HG03521 (cell line): Measurements from ENCODE around the gene SPI1.

Experiments used
- ATAC-seq: cut with Tn5 transposase; IDR thresholded peaks from one replicate; pipeline ENCODE4 v1.9.1; 2021; ENCODE audit warnings: mild to moderate bottlenecking, moderate library complexity; ENCODE audit not compliant: unreplicated experiment

SPI1 gene

DNA sequence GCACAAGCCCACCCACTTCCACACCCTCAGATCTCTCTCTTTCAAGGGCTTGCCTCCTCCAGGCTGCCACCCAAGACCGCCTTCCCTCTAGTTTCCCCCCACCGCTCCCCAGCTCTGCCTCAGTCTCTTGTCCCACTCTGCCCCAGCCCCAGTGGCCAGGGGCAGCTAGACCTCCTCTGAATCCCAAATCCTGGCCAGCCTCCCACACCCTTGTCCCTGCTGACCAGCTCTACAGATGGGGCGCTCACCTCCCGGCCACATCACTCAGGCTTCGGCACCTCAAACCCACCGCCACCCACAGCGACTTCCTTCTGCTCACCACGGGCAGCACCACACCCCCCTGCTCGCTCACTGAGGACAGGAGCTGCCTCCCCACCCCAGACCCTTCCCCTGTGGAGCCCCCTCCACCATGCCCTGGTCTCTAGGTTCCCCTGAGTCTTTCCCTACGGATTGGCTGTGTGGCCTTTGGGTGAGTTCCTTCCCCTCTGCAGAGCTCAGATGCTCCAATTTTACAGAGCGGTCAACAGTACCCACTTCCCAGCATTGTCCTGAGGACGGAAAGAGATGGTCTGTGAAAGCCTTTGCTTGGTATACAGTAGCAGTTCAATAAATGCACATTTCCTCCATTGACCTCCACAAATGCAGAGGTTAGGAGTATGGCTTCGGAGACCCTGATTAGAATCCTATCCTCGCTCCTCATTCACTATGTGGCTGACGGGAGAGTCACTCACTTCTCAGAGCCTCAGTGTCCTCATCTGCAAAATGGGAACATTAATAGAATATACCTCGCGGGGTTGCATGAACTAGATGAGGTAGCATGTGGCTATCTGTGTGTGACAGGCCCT is 11.5 kb upstream of the SPI1 start:
- no peak for ATAC-seq

DNA sequence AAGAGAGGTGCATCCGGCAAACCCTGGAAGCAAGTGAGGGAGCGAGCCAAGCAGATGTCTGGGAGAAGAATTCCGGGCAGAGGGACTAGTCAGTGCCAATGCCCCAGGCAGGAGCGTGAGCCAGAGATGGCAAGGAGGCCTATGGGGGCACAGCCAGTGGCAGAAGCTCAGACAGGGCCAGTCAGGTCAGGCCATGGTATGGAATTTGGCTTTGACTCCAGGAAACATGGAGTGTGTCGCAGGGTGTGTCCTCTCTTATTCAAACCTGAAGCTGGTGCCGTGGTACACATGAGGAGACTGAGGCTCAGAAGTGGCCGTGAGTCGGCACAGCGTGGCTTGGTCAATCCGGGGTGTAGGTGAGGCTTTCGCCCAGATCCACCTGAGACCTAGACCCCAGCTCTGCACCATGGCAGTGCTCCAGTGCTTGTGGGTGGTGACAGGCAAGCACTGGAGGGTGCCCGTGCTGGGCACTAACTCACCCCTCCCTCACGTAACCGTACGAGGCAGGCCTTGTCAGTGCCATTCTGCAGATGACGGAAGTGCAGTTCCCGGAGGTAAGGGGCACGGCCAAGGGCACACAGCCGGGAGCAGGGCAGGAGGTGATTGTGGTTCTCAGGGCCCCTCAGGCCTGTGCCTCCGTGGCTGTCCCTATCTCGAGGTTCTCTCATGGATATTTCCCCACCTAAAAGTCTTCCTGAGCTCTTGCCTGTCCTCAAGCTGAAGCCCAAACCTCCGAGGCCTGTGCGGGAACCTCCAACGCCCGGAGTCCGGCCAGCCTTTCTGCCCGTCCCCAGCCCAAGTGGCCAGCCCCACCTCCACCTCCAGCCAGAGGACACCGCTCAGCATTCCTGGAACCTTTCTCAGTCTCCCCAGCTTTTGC is 10.6 kb upstream of the SPI1 start:
- no peak for ATAC-seq

DNA sequence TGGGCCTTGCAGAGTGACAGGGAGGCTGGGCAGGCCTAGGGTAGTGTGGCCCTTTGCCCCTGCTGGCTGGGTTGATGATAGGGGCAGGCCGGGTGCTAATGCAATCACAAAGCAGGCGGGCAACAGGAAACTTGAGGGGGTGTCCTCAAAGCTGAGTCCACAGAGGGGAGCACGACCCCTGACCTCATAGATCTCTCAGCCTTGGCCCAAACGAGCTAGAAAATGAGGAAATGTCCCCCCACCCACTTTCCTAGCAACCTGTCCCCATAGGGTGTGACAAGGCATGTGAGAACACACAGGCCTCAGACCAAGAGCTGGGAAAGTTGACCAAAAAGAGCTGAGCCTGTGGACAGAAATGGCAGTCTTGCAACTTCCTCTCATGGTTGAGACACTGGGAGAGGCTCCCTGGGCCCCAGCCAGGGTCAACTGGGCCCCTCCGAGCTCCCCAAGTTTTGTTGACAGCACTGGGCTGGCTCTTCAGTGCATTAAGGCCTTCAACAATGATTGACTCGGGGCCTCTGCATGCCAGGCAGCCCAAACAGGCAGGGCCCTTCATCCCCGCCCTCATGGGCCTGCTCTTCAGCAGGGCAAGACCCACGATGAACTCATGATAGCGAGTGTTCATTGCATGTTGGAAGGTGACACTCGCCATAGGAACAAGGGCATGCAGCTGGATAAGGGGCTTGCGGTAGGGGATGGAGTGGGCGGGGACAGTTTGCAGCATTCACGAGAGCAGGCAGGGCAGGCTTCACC is 9.8 kb upstream of the SPI1 start:
- ATAC-seq, result no peak

DNA sequence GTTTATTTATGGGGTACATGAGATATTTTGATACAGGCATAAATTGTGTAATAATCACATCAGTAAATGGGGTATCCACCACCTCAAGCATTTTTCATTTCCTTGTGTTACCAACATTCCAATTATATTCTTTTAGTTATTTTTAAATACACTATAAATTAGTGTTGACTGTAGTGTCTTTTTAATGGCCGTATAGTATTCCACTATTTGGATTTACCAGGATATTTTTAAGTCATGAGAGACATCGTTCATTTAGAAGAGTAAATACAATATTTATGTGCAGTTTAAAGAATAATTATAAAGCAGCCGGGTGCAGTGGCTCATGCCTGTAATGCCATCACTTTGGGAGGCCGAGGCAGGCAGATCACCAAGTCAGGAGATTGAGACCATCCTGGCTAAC is 6.2 kb upstream of the SPI1 start:
- ATAC-seq, result no peak

DNA sequence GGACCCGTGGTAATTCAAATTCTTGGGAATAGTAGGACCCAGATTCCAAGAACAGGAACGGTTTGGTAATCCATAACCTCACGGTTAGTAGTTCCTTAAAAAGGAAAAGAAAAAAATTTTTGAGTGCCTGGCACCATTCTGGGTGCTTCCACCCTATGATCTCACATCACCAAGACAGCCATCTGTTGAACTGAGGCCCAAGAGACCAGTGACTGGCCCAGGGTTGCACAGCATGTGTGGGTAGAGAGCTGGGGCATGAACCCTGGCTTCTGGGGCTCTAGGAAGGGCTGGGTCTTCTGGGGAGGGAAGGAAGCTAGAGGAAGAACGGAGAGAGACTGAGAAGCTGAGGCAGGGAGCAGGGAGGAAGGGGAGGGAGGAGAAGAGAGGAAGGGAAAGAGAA is 4.7 kb upstream of the SPI1 start:
- ATAC-seq, result no peak

GRCh38 chr11:47380078-47380477 is 1.7 kb upstream of the SPI1 start:
- ATAC-seq, result no peak

DNA sequence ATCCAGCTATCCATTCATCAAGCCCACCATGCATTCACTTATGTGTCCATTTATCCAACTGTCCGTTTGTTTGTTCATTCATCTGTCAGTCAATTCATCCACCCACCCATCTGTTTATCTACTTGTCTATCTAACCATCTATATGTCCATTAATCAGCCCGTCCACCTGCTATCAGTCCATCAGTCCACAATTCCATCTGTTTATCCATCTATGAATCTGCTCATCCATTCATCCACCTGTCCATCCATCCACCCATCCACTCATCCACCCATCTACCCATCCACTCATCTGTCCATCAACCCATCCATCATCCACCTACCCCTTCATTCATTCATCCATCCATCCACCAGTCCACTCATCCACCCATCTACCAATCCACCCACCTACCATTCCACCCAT is 970 bp upstream of the SPI1 start:
- ATAC-seq, result no peak

GRCh38 chr11:47378836-47379170 is 456 bp upstream of the SPI1 start:
- ATAC-seq, result no peak

DNA sequence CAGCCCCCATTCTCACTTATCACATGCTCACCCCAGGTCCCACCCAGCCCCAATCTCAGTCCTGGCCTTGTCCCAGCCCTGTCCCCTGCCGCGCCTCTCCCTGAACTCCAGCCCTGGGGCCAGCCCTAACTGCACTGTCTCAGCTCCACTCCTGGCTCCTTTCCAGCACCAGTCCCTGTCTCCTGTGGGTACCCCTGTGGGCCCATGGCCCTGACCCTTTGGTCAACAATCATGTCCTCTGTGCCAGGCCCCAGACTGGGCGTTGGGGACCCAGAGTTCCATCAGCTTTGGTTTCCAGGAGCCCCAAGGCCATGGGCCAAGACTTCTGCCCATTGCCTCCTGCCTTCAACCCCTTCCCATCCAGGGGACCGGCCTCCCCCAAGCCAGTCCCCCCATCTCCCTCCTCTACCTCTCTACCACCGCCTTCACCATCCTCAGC is 757 bp downstream of the SPI1 start:
- no peak for ATAC-seq

DNA sequence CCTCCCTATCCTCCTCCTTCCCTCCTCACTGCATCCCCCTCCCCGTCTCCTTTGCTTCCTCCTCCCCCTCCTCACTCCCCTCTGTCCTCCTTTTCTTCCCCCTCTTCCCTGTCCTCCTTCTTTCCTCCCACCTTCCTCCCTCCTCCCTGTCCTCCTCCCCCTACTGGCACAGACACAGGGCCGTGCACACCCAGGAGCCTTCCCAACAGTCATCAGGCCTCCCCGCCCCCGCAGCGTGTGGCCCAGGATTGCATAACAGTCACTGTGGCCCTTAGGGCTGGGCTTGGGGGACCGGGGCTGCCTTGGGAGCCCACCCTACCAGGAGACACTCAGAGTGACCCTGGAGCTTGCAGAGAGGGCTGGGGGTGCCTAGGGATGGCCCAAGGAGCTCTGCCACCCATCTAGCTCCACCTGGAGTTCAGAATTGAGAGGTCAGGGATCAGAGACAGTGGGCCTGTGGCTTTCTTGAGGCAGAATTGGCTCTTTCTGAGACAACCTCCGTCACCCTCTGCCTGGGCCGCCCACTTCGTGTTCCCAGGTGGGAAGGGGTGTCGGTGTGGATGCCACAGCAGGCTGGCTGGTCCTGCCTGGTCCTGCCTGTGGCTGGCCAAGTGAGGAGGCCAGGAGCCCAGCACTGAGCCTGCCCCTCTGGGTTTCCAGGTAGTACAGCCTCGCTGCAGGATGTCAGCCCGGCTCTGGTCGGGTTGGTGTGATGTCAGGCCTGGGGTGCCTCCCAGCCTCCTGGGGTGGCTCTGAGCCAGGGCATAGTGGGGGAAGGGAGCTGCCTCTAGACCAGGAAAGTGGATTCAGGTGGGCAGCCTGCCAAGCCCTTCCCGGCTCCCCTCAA is 1.6 kb downstream of the SPI1 start:
- ATAC-seq, result no peak

- no peak for ATAC-seq
These were observed 2.2 kb downstream of the SPI1 start for GRCh38 chr11:47376107-47376524.

DNA sequence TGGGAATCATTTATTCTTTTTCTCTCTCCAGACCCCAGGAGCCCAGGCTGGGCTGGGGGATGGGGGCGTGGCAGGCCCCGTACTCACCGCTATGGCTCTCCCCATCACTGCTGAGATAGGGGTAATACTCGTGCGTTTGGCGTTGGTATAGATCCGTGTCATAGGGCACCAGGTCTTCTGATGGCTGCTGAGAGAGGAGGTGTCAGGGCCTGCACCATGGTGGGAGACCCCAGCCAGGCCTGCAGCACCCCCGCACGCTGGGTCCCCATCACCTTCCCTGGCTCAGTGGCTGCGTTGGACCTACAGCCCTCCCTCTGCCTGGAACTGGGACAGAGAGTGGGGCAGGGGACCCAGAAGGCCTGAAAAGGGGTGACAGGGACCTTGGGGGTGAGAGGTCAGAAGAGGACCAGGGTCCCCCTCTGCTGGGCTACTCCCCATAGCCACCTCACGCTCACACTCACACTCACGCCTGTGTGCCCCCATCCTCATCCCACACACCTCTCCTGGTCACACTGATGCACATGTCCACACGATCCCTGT is 2.7 kb downstream of the SPI1 start:
- no peak for ATAC-seq

- ATAC-seq, result no peak
These were observed 3.3 kb downstream of the SPI1 start for GRCh38 chr11:47375020-47375419.

- ATAC-seq, result no peak
These were observed 3.7 kb downstream of the SPI1 start for GRCh38 chr11:47374720-47375019.

- no peak for ATAC-seq
These were observed 4.2 kb downstream of the SPI1 start for GRCh38 chr11:47373876-47374719.

DNA sequence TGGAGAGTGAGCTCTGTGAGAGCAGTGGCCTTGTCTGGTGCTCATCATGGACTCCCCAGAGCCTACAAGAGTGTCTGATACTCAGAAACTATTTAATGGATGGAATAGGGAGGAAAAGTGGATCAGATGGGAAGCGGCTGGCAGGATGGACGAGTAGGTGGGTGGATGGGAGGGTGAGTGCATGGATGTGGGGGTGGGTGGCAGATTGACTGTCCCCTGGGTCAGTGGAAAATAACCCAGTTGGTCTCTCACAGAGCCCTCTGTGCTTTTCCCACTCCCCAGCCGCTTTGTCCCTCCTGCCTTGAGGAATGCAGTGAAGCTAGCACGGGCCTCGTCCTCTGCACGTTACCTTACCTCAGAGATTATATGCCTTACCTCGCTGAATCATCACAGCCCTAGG is 5.9 kb downstream of the SPI1 start:
- no peak for ATAC-seq

GRCh38 chr11:47369676-47370075 is 8.7 kb downstream of the SPI1 start:
- ATAC-seq, result no peak

- no peak for ATAC-seq
These were observed 12.3 kb downstream of the SPI1 start for GRCh38 chr11:47366020-47366490.

DNA sequence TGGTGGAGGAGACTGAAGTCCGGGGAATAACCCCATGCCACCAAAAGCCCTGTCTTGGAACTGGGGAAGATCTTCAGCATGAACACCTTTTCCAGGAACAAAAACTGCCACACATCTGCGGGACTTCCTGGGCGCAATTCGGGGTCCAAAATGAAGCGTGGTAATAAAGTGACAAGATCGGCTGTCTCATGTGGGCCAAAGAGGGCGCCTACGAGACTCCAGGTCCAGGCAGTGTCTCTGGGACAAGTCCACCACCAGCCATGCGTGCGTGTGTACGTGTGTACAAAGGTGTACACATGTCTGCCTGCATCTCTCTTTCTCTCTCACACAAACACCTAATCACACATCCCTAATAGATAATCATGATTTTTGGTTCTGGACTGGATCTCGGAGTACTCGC is 16.9 kb downstream of the SPI1 start:
- no peak for ATAC-seq
